GM12878 (cell line): ENCODE results near the gene DPH6. TPM values are rescaled to one million over a fixed set of nuclear protein-coding genes. Genes with fewer than 3 reads are reported as not detected.

Experiments
- ATAC-seq: fragments of 200-7000 bp; cut with Tn5 transposase; 3 replicates; pipeline ENCODE4 v1.9.1; 2020; ENCODE audit warnings: mild to moderate bottlenecking, moderate library complexity
- BruUV-seq: library from RNA; stranded (reverse); fragments of 400-500 nt; replicated peaks from 2 replicates; lab custom pipeline; 2021; lab: Mats Ljungman, UMichigan
- CTCF ChIA-PET: fragments of 300-600 bp; sonication (Branson Sonifier 250); formaldehyde crosslinking; extraction: SDS; loops from one replicate; lab custom pipeline; 2021; ENCODE audit warnings: inconsistent platforms; lab: Yijun Ruan, JAX
- POLR2A ChIA-PET: fragments of 350-600 bp; formaldehyde crosslinking; extraction: SDS; loops from one replicate; lab custom pipeline; 2021; ENCODE audit warnings: inconsistent platforms; lab: Charles Lee
- RAD21 ChIA-PET: fragments of 300-600 bp; sonication (Branson Sonifier 250); formaldehyde crosslinking; loops from one replicate; lab custom pipeline; 2023; ENCODE audit warnings: antibody characterized with exemption; ENCODE audit not compliant: unreplicated experiment; lab: Charles Lee
- SMC1A ChIA-PET: fragments of 300-600 bp; sonication (Branson Sonifier 250); formaldehyde crosslinking; loops from one replicate; lab custom pipeline; 2023; ENCODE audit not compliant: unreplicated experiment, uncharacterized antibody; lab: Charles Lee
- DNase-seq: peaks from one replicate; pipeline ENCODE4 v3.0.0-alpha.2; 2011; ENCODE audit warnings: low read depth, low spot score
- FAIRE-seq: peaks from 3 replicates; lab custom pipeline; 2011; peaks lifted over from hg19 to GRCh38; lab: Jason Lieb, UNC
- H2AFZ ChIP-seq: 2 replicates; pipeline ENCODE4 v1.6.0; 2011; ENCODE audit warnings: low read depth, low read length, control low read depth; ENCODE audit not compliant: control insufficient read depth
- H3K27ac ChIP-seq: 2 replicates; pipeline ENCODE4 v1.5.1; 2011; ENCODE audit warnings: control low read depth; ENCODE audit not compliant: control insufficient read depth, insufficient read depth
- H3K27me3 ChIP-seq, 2 experiments: replicated peaks in 1 of 2; 2 replicates each; pipeline versions ENCODE4 v1.6.0 to v1.6.1; 2011; ENCODE audit warnings: low read length in 1 of 2; ENCODE audit not compliant: control insufficient read depth in 2 of 2, insufficient read depth in 2 of 2
- H3K36me3 ChIP-seq, 2 experiments: 2 replicates each; pipeline ENCODE4 v1.5.1; 2011; ENCODE audit warnings: low read length in 1 of 2; ENCODE audit not compliant: control insufficient read depth in 2 of 2, insufficient read depth in 2 of 2
- H3K4me1 ChIP-seq: 2 replicates; pipeline ENCODE4 v1.6.1; 2011; ENCODE audit warnings: mild to moderate bottlenecking, low read length, moderate library complexity, mixed read lengths; ENCODE audit not compliant: control insufficient read depth, insufficient read depth
- H3K4me2 ChIP-seq: 2 replicates; pipeline ENCODE4 v1.6.0; 2011; ENCODE audit warnings: control low read depth; ENCODE audit not compliant: control insufficient read depth, insufficient read depth
- H3K4me3 ChIP-seq: fragments of 200-600 bp; sonication (generic); 2 replicates; pipeline ENCODE4 v1.5.1; 2016
- H3K79me2 ChIP-seq: 2 replicates; pipeline ENCODE4 v1.6.0; 2011; ENCODE audit warnings: low read length; ENCODE audit not compliant: control insufficient read depth, insufficient read depth
- H3K9ac ChIP-seq: 2 replicates; pipeline ENCODE4 v1.8.0; 2011; ENCODE audit warnings: low read length, control low read depth, mixed read lengths; ENCODE audit not compliant: control insufficient read depth, insufficient read depth
- H3K9me3 ChIP-seq: replicated peaks from 3 replicates; pipeline ENCODE4 v1.5.1; 2011; ENCODE audit warnings: mild to moderate bottlenecking, low read length; ENCODE audit not compliant: control insufficient read depth, insufficient read depth
- H4K20me1 ChIP-seq: 2 replicates; pipeline ENCODE4 v1.6.0; 2011; ENCODE audit not compliant: control insufficient read depth, insufficient read depth
- ESRRA ChIP-seq: IDR thresholded peaks from 2 replicates; pipeline ENCODE4 v1.6.1; 2012; ENCODE audit warnings: mild to moderate bottlenecking, low read length, improper control_type of control experiment
- IKZF2 ChIP-seq, 2 experiments: fragments of 450-650 bp; IDR thresholded peaks; 2 replicates each; pipeline ENCODE4 v1.6.1; 2017; ENCODE audit warnings: mild to moderate bottlenecking in 2 of 2, moderate library complexity in 2 of 2
- NFYA ChIP-seq: IDR thresholded peaks from 2 replicates; pipeline ENCODE4 v1.6.1; 2011; ENCODE audit warnings: low read depth, mild to moderate bottlenecking, low read length, improper control_type of control experiment, borderline replicate concordance
- SRF ChIP-seq, 2 experiments: IDR thresholded peaks; 2 replicates each; pipeline ENCODE4 v1.6.1; 2011; ENCODE audit warnings: low read depth in 2 of 2, low read length in 2 of 2, mild to moderate bottlenecking in 1 of 2, moderate library complexity in 1 of 2
- WGBS: methylation state at CpG from one replicate; pipeline ENCODE4 v1.1.6; 2016; ENCODE audit warnings: low lambda C conversion rate; ENCODE audit not compliant: insufficient replicate concordance, insufficient coverage; ENCODE audit errors: missing lambda C conversion rate; 5-methylcytosine and 5-hydroxymethylcytosine counted together
- in situ Hi-C: fragments of 300-500 bp; cut with MboI; formaldehyde crosslinking; loops from 9 replicates; pipeline ENCODE4 v1.14.3; 2018; ENCODE audit warnings: mixed read lengths
- intact Hi-C: fragments of 100-400 bp; cut with micrococcal nuclease; formaldehyde crosslinking; loops from one replicate; pipeline ENCODE4 v1.14.2; 2022; ENCODE audit not compliant: unreplicated experiment
- polyA plus RNA-seq, 11 experiments: library from polyadenylated mRNA; depleted of rRNA in 4 of 11; unstranded in 6 of 11; stranded (reverse) in 5 of 11; fragments of >200 nt; fragmentation: Nextera tagmentation in 4 of 11; fragmentation: Illumina TruSeq in 1 of 11; extraction: Ambion mirVana in 4 of 11; extraction: Trizol in 1 of 11; gene quantifications; 1 replicate in 1 of 11; 2 replicates in 10 of 11; pipeline versions ENCODE4 v1.2.1 to v1.2.3, GENCODE V29; 2011 to 2016; ENCODE audit warnings: inconsistent platforms in 2 of 11, missing spikeins in 2 of 11, low read depth in 1 of 11
- total RNA-seq, 4 experiments: library from RNA; depleted of rRNA in 3 of 4; stranded (reverse); fragments of >200 nt in 3 of 4; fragmentation: Illumina TruSeq in 1 of 4; extraction: Trizol in 1 of 4; gene quantifications; 2 replicates each; pipeline versions ENCODE4 v1.2.1 to v1.2.3, GENCODE V29; 2013 to 2021
- TF ChIP-seq, protein P1 (sequence below): fragments of 450-650 bp; IDR thresholded peaks from 2 replicates; pipeline ENCODE4 v1.6.1; 2018; ENCODE audit warnings: mild to moderate bottlenecking, low read depth, moderate library complexity; ENCODE audit not compliant: partially characterized antibody
- TF ChIP-seq, protein P2 (sequence below): IDR thresholded peaks from 2 replicates; pipeline ENCODE4 v1.6.1; 2011; ENCODE audit warnings: borderline replicate concordance, low read depth, mild to moderate bottlenecking, moderate library complexity, mixed read lengths, low read length; ENCODE audit not compliant: insufficient read depth; ENCODE audit errors: extremely low read length

DPH6 gene
- total and polyA plus RNA-seq, 10 of the 15 experiments (the other 5 are each of a cell fraction or from before 2014, with no cell fraction given) = 9.0 to 68.5 (median 17.1) TPM

DNA sequence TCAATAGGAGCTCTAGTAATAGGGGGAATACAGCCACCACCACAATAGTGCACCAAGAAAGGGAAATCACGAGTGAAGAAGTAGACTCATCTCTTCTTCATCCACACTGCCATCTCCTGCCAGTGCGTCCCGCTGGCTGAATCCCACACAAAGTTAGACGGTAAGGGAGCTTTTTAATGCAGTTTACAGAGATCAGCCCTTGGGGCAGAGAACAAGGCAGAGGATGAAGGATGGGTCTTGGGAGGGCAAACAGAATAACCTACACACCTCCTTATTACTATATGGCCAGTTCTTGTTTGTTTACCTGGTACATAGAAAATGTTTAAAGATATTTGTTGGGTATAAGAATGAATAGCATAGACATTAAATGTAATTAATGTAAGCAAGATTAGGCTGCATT is 11.0 kb upstream of the DPH6 start:
- no peak overlapping the region for H3K4me3 ChIP-seq
- no peaks in the 10 kb centered on the region for H3K36me3 ChIP-seq
- DNase-seq = no peak
- no peaks in the 10 kb centered on the region for H3K79me2 ChIP-seq
- H4K20me1 ChIP-seq = no peaks in the 10 kb centered on the region
- 82% methylated on average over 4 of the region's 4 CpGs for WGBS
- FAIRE-seq = no peak
- no peak for TF ChIP-seq ESRRA
- TF ChIP-seq NFYA = no peak
- TF ChIP-seq IKZF2 (IDR thresholded peaks at IDR 0.05) = no peak
- TF ChIP-seq, protein P1, sequence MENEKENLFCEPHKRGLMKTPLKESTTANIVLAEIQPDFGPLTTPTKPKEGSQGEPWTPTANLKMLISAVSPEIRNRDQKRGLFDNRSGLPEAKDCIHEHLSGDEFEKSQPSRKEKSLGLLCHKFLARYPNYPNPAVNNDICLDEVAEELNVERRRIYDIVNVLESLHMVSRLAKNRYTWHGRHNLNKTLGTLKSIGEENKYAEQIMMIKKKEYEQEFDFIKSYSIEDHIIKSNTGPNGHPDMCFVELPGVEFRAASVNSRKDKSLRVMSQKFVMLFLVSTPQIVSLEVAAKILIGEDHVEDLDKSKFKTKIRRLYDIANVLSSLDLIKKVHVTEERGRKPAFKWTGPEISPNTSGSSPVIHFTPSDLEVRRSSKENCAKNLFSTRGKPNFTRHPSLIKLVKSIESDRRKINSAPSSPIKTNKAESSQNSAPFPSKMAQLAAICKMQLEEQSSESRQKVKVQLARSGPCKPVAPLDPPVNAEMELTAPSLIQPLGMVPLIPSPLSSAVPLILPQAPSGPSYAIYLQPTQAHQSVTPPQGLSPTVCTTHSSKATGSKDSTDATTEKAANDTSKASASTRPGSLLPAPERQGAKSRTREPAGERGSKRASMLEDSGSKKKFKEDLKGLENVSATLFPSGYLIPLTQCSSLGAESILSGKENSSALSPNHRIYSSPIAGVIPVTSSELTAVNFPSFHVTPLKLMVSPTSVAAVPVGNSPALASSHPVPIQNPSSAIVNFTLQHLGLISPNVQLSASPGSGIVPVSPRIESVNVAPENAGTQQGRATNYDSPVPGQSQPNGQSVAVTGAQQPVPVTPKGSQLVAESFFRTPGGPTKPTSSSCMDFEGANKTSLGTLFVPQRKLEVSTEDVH = no peak
- TF ChIP-seq, protein P2, sequence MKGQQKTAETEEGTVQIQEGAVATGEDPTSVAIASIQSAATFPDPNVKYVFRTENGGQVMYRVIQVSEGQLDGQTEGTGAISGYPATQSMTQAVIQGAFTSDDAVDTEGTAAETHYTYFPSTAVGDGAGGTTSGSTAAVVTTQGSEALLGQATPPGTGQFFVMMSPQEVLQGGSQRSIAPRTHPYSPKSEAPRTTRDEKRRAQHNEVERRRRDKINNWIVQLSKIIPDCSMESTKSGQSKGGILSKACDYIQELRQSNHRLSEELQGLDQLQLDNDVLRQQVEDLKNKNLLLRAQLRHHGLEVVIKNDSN = no peak
- no peak for TF ChIP-seq SRF (IDR thresholded peaks at IDR 0.05; ENCODE audit: low read depth in 2 of 2, low read length in 2 of 2)
- ChIA-PET SMC1A (no interaction called here), CTCF (interaction anchor here (1.0 kb wide), 1 partner anchor 195 kb away, joined by 3 read pairs; no protein-coding TSS in a partner anchor), RAD21 (no interaction called here), POLR2A (no interaction called here)
- no peak for ATAC-seq
- no peaks in the 10 kb centered on the region for H3K9me3 ChIP-seq
- no peak overlapping the region for H2AFZ ChIP-seq
- no peaks in the 10 kb centered on the region for H3K4me1 ChIP-seq
- in situ Hi-C loops (no loop called here), intact Hi-C loops (no loop called here)
- no peak overlapping the region for H3K27ac ChIP-seq
- BruUV-seq = no TSS peak
- H3K4me2 ChIP-seq = no peak overlapping the region
- H3K9ac ChIP-seq = no peak overlapping the region
- no peaks in the 10 kb centered on the region for H3K27me3 ChIP-seq
